ENCODE results near the gene VPS13C.

- TF ChIP-seq CTCF (IDR thresholded peaks at IDR 0.05), result no peak
- TF ChIP-seq POLR2A (IDR thresholded peaks at IDR 0.05), result no peak
These were observed 32.3 kb downstream of the VPS13C start for GRCh38 chr15:62027916-62028315.
